ENCODE measurements around the gene RHBDL1. TPM values are rescaled to one million over a fixed set of nuclear protein-coding genes. Genes with fewer than 3 reads are reported as not detected.
"Not testable (repeated sequence)": the region's sequence is repeated elsewhere in the genome, so short reads cannot be mapped to it uniquely, and the experiment has no call there.

The RHBDL1 gene
- total RNA-seq, 1 donor from 2014 or later, result 0.24 TPM

DNA sequence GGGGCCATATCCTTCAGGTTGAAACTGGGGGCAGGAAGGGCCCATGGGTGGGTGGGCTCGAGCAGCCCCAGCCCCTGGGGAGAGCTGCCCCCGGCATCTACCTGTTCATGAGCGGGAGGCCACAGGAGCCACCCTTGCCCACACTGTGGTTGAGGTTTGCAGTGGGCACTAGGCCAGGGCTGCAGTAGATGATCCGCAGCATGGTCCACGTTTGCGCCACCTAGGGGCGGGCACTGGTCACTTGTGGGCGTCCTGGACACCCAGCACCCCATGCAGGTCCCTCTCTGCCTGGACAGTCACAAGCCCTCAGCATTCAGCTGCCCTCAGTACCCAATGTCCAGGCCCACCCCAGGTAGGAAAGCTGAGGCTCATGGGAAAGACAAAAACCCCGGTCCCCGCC lies 10.5 kb downstream of the RHBDL1 start:
- peak overlapping the region; percentile 19 for H3K4me3 Mint-ChIP-seq
- POLR2A ChIA-PET, result no interaction called here
- H3K9me3 Mint-ChIP-seq, result no peaks in the 10 kb centered on the region
- peaks cover 49% of the 10 kb centered on the region for H3K4me1 Mint-ChIP-seq
- CTCF ChIA-PET, result no interaction called here
- H3K27me3 Mint-ChIP-seq, result no peaks in the 10 kb centered on the region
- no peak for DNase-seq
- ATAC-seq (ENCODE audit: low read depth), result no peak
- intact Hi-C loops (cut with micrococcal nuclease), result loop anchor here (2.0 kb wide), 1 partner anchor 35 kb away; the partner anchor contains the start of gene ANTKMT
- H3K36me3 Mint-ChIP-seq (ENCODE audit: low read depth), result peaks cover 38% of the 10 kb centered on the region
- no peak for TF ChIP-seq CTCF (IDR thresholded peaks at IDR 0.05)
- no peak overlapping the region for H3K27ac Mint-ChIP-seq

DNA sequence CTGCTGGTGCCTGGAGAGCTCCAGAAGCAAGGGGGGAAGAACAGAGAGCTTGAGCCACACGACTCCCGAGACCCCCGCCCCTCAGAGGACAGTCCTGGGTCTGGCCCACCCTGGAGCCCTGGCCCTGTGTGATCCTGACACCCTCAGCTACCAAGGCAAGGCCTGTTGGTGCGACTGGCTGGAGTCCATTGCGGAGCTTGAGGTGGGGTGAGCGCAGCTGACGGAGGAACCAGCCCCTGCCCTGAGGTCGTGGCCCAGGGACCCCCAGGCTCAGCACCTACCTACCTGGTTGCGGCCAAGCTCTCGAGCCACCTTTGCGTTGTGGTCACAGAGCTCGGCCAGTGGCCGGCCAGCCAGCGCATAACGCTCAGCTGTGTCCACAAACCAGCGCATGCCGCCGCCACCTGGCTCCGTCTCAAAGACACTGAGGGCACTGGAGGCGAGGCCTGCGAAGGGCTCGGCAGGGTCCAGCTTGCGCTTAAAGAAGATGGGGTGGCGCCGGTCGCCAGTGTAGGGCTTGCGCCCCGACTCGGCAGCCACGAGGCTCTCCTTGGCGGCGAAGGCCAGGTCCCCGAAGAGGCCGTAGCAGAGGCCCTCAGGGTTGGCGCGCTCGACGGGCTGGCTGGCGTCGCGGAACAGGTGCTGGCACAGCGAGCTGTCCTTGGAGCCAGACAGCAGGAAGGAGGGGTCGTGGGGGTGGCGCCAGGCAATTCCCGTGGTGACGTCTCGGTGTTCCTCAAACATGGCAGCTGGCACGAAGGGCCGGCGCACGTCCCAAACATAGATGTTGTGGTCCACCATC lies 11.2 kb downstream of the RHBDL1 start:
- DNase-seq, result no peak
- Mint-ChIP-seq H3K27me3 (no peaks in the 10 kb centered on the region), H3K4me3 (no peak overlapping the region), H3K9me3 (no peaks in the 10 kb centered on the region), H3K4me1 (peaks cover 45% of the 10 kb centered on the region), H3K36me3 (ENCODE audit: low read depth) (peaks cover 32% of the 10 kb centered on the region), H3K27ac (no peak overlapping the region)
- ChIA-PET POLR2A (no interaction called here), CTCF (no interaction called here)
- intact Hi-C loops (cut with micrococcal nuclease), result no loop called here
- no peak for TF ChIP-seq CTCF (IDR thresholded peaks at IDR 0.05)
- no peak for ATAC-seq (ENCODE audit: low read depth)

DNA sequence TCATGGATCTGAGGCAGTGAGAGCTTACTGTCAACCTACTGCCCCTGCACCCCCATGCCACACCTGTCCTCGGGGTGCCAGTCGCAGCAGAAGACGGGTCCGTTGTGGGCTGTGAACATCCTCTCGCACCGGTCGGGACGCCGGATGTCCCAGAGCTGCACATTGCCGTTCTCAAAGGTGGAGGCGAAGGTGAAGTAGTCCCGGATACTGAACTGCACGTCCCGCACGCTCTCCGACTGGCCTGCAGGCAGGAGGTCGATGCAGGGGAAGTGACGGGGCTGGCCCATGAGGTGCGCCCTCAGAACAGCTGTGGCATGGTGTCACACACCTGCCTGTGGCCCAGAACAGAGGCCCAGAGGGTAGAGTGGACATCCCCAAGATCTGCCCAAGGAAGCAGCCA lies 12.0 kb downstream of the RHBDL1 start:
- no peak overlapping the region for H3K27ac Mint-ChIP-seq
- H3K4me3 Mint-ChIP-seq, result peak overlapping the region; percentile 7
- peaks cover under 1% of the 10 kb centered on the region for H3K27me3 Mint-ChIP-seq

GRCh38 chr16:689175-689897 lies 13.9 kb downstream of the RHBDL1 start:
- CTCF ChIA-PET, result no interaction called here
- intact Hi-C loops (cut with micrococcal nuclease), result no loop called here
- Mint-ChIP-seq H3K36me3 (ENCODE audit: low read depth) (peaks cover 15% of the 10 kb centered on the region), H3K4me3 (peak overlapping the region; percentile 90), H3K4me1 (peaks cover 33% of the 10 kb centered on the region), H3K9me3 (no peaks in the 10 kb centered on the region), H3K27me3 (peaks cover 9% of the 10 kb centered on the region), H3K27ac (peak overlapping the region; percentile 82)
- DNase-seq (no peak), ATAC-seq (ENCODE audit: low read depth) (no peak)
- no peak for TF ChIP-seq CTCF (IDR thresholded peaks at IDR 0.05)
- POLR2A ChIA-PET, result interaction anchor here (0.6 to 2.3 kb wide), 10 partner anchors 9 to 1093 kb away, joined by 4 to 34 read pairs (median 10); partner anchors contain the start of genes ANTKMT, CCDC78, HAGHL and NUBP2

More for the DNA sequence above, 12.0 kb downstream of the RHBDL1 start:
- ATAC-seq (ENCODE audit: low read depth), result no peak
- TF ChIP-seq CTCF (IDR thresholded peaks at IDR 0.05), result no peak
- H3K4me1 Mint-ChIP-seq, result peaks cover 37% of the 10 kb centered on the region
- H3K9me3 Mint-ChIP-seq, result no peaks in the 10 kb centered on the region
- ChIA-PET CTCF (no interaction called here), POLR2A (no interaction called here)
- DNase-seq, result no peak
- intact Hi-C loops (cut with micrococcal nuclease), result no loop called here
- peaks cover 24% of the 10 kb centered on the region for H3K36me3 Mint-ChIP-seq (ENCODE audit: low read depth)

- Mint-ChIP-seq H3K27me3 (peaks cover 15% of the 10 kb centered on the region), H3K4me3 (peak overlapping the region; percentile 90), H3K36me3 (ENCODE audit: low read depth) (peaks cover 13% of the 10 kb centered on the region), H3K4me1 (peaks cover 37% of the 10 kb centered on the region)
- POLR2A ChIA-PET, result interaction anchor here (1.1 kb wide), 1 partner anchor 164 kb away, joined by 3 read pairs; the partner anchor contains the start of gene CAPN15
- intact Hi-C loops (cut with micrococcal nuclease); DNase-seq; CTCF ChIA-PET; H3K9me3 Mint-ChIP-seq; ATAC-seq (ENCODE audit: low read depth); H3K27ac Mint-ChIP-seq: not testable (repeated sequence)
These were observed 15.8 kb downstream of the RHBDL1 start for GRCh38 chr16:691242-691641.

Measured in activated B cell treated with CpG ODN at 0.5 μM for 24 hours (primary cell).